IMR-90 (cell line): ENCODE measurements around the gene TEAD2. TPM values are rescaled to one million over a fixed set of nuclear protein-coding genes. Genes with fewer than 3 reads are reported as not detected.

Source experiments
- ATAC-seq: fragments of 200-7000 bp; cut with Tn5 transposase; 2 replicates; pipeline ENCODE4 v1.9.1; 2020; ENCODE audit warnings: low read depth, mild to moderate bottlenecking, moderate library complexity
- BruUV-seq: library from RNA; stranded (reverse); fragments of 400-500 nt; replicated peaks from 2 replicates; lab custom pipeline; 2021; lab: Mats Ljungman, UMichigan
- CTCF ChIA-PET: fragments of 300-600 bp; formaldehyde crosslinking; extraction: SDS; loops from one replicate; lab custom pipeline; 2021; ENCODE audit warnings: antibody characterized with exemption; lab: Yijun Ruan, JAX
- POLR2A ChIA-PET: fragments of 300-600 bp; sonication (Branson Sonifier 250); formaldehyde crosslinking; loops from one replicate; lab custom pipeline; 2022; ENCODE audit warnings: antibody characterized with exemption; ENCODE audit not compliant: unreplicated experiment; lab: Charles Lee
- DNase-seq: peaks from one replicate; pipeline ENCODE4 v3.0.0; 2013
- H2AFZ ChIP-seq: replicated peaks from 2 replicates; pipeline ENCODE3; 2013; ENCODE audit warnings: low read length, mild to moderate bottlenecking; ENCODE audit not compliant: poor library complexity
- H2AK5ac ChIP-seq: 2 replicates; pipeline ENCODE4 v1.6.1; 2013; ENCODE audit warnings: low read depth, low read length, inconsistent platforms
- H2AK9ac ChIP-seq: replicated peaks from 2 replicates; pipeline ENCODE3; 2013; ENCODE audit warnings: mild to moderate bottlenecking, low read depth, low read length, moderate library complexity; ENCODE audit not compliant: poor library complexity
- H2BK120ac ChIP-seq: 2 replicates; pipeline ENCODE4 v1.6.1; 2013; ENCODE audit warnings: low read depth, low read length, inconsistent platforms
- H2BK15ac ChIP-seq: 3 replicates; pipeline ENCODE4 v1.6.1; 2013; ENCODE audit warnings: low read depth, low read length, inconsistent platforms
- H2BK20ac ChIP-seq: 2 replicates; pipeline ENCODE4 v1.6.1; 2013; ENCODE audit warnings: low read depth, mild to moderate bottlenecking, inconsistent platforms, low read length, moderate library complexity
- H2BK5ac ChIP-seq: 2 replicates; pipeline ENCODE4 v1.6.1; 2013; ENCODE audit warnings: mild to moderate bottlenecking, low read depth, low read length, inconsistent platforms; ENCODE audit not compliant: poor library complexity, severe bottlenecking
- H3K14ac ChIP-seq: replicated peaks from 2 replicates; pipeline ENCODE4 v1.6.1; 2013; ENCODE audit warnings: low read depth, low read length, inconsistent platforms
- H3K18ac ChIP-seq: 2 replicates; pipeline ENCODE4 v1.6.1; 2013; ENCODE audit warnings: low read depth, low read length, control low read depth
- H3K23ac ChIP-seq: 2 replicates; pipeline ENCODE4 v1.6.1; 2013; ENCODE audit warnings: low read depth, low read length, inconsistent platforms
- H3K27ac ChIP-seq: 2 replicates; pipeline ENCODE4 v1.5.1; 2013; ENCODE audit warnings: mild to moderate bottlenecking, control low read depth, low read length; ENCODE audit not compliant: insufficient read depth
- H3K27me3 ChIP-seq: 2 replicates; pipeline ENCODE4 v1.6.1; 2013; ENCODE audit warnings: low read length; ENCODE audit not compliant: control insufficient read depth, insufficient read depth
- H3K36me3 ChIP-seq: 2 replicates; pipeline ENCODE4 v1.6.1; 2013; ENCODE audit warnings: low read length, mixed read lengths; ENCODE audit not compliant: control insufficient read depth, insufficient read depth
- H3K4ac ChIP-seq: 2 replicates; pipeline ENCODE4 v1.6.1; 2013; ENCODE audit warnings: low read depth, low read length, inconsistent platforms
- H3K4me1 ChIP-seq: 2 replicates; pipeline ENCODE4 v1.6.1; 2013; ENCODE audit warnings: low read length, mixed read lengths; ENCODE audit not compliant: control insufficient read depth, insufficient read depth
- H3K4me2 ChIP-seq: 2 replicates; pipeline ENCODE4 v1.6.1; 2013; ENCODE audit warnings: low read depth, mild to moderate bottlenecking, control low read depth, low read length, moderate library complexity
- H3K4me3 ChIP-seq: 2 replicates; pipeline ENCODE4 v1.5.1; 2013; ENCODE audit warnings: low read depth, mild to moderate bottlenecking, control low read depth, low read length, moderate library complexity; ENCODE audit not compliant: insufficient read depth
- H3K56ac ChIP-seq: 2 replicates; pipeline ENCODE4 v1.6.1; 2013; ENCODE audit warnings: low read length, inconsistent platforms; ENCODE audit not compliant: insufficient read depth; ENCODE audit errors: extremely low read depth
- H3K79me1 ChIP-seq, 2 experiments: 2 replicates each; pipeline ENCODE4 v1.6.1; 2013; ENCODE audit warnings: low read length in 2 of 2, inconsistent platforms in 1 of 2, low read depth in 1 of 2
- H3K9ac ChIP-seq: 2 replicates; pipeline ENCODE4 v1.6.1; 2013; ENCODE audit warnings: low read depth, low read length, control low read depth
- H3K9me1 ChIP-seq: 2 replicates; pipeline ENCODE4 v1.6.1; 2013; ENCODE audit warnings: low read length, inconsistent platforms; ENCODE audit not compliant: insufficient read depth
- H3K9me3 ChIP-seq: 2 replicates; pipeline ENCODE4 v1.6.1; 2013; ENCODE audit warnings: low read length; ENCODE audit not compliant: control insufficient read depth, insufficient read depth
- H4K20me1 ChIP-seq: 2 replicates; pipeline ENCODE4 v1.6.1; 2013; ENCODE audit warnings: low read length, inconsistent platforms; ENCODE audit not compliant: insufficient read depth
- H4K5ac ChIP-seq: 2 replicates; pipeline ENCODE4 v1.6.1; 2013; ENCODE audit warnings: mild to moderate bottlenecking, low read depth, low read length, control low read depth
- H4K8ac ChIP-seq, 2 experiments: 2 replicates each; pipeline ENCODE4 v1.6.1; 2013; ENCODE audit warnings: low read depth in 2 of 2, low read length in 2 of 2, control low read depth in 1 of 2, inconsistent platforms in 1 of 2
- H4K91ac ChIP-seq: 2 replicates; pipeline ENCODE4 v1.6.1; 2013; ENCODE audit warnings: low read depth, low read length, inconsistent platforms; ENCODE audit not compliant: insufficient read depth
- RAD21 ChIP-seq: IDR thresholded peaks from 2 replicates; pipeline ENCODE4 v1.6.1; 2012; ENCODE audit warnings: low read length, improper control_type of control experiment
- RFX5 ChIP-seq: IDR thresholded peaks from 2 replicates; pipeline ENCODE4 v1.8.0; 2012; ENCODE audit warnings: low read depth, mild to moderate bottlenecking, low read length, moderate library complexity
- WGBS, 2 experiments: methylation state at CpG; one replicate each; pipeline versions ENCODE4 v1.1.5 to v1.1.7; 2013; ENCODE audit warnings: missing lambda C conversion rate in 2 of 2; ENCODE audit not compliant: insufficient read length in 1 of 2; ENCODE audit errors: extremely low coverage in 2 of 2; 5-methylcytosine and 5-hydroxymethylcytosine counted together
- dilution Hi-C: fragments of 300-500 bp; cut with HindIII; formaldehyde crosslinking; loops from one replicate; pipeline ENCODE4 v1.14.3; 2018; ENCODE audit warnings: low sequenced_read_pairs; ENCODE audit not compliant: unreplicated experiment
- in situ Hi-C: fragments of 300-500 bp; cut with MboI; formaldehyde crosslinking; loops from 3 replicates; pipeline ENCODE4 v1.14.3; 2019; ENCODE audit warnings: low sequenced_read_pairs, inconsistent platforms, mixed read lengths
- intact Hi-C: fragments of 100-400 bp; cut with micrococcal nuclease; formaldehyde crosslinking; loops from 2 replicates; pipeline ENCODE4 v1.10.0; 2022
- polyA plus RNA-seq, 3 experiments: library from polyadenylated mRNA; depleted of rRNA; stranded (reverse); fragments of >200 nt; gene quantifications; 2 replicates each; pipeline ENCODE4 v1.2.3, GENCODE V29; 2012; ENCODE audit warnings: low replicate concordance in 1 of 3
- total RNA-seq: library from RNA; depleted of rRNA; stranded (reverse); fragments of >200 nt; gene quantifications from 2 replicates; pipeline ENCODE4 v1.2.3, GENCODE V29; 2012

TEAD2 gene
- total and polyA plus RNA-seq, 2 of the 4 experiments (the other 2 are of a cell fraction), result 30.8 to 33.6 TPM

GRCh38 chr19:49407482-49408015, 45.3 kb upstream of the TEAD2 start:
- Histone ChIP-seq H2AFZ (no peak overlapping the region), H3K23ac (no peak overlapping the region), H2BK20ac (no peak overlapping the region), H3K9ac (no peak overlapping the region), H4K20me1 (no peaks in the 10 kb centered on the region), H4K5ac (no peak overlapping the region), H4K8ac (no peak overlapping the region), H3K18ac (no peak overlapping the region), H3K9me3 (no peaks in the 10 kb centered on the region), H3K79me1 (no peaks in the 10 kb centered on the region), H2AK9ac (no peak overlapping the region), H2BK5ac (no peak overlapping the region), H3K4me2 (no peak overlapping the region), H3K4ac (no peak overlapping the region), H3K27ac (no peak overlapping the region), H3K56ac (no peak overlapping the region), H3K14ac (no peak overlapping the region), H2BK120ac (no peak overlapping the region), H3K4me1 (peaks cover 6% of the 10 kb centered on the region; the same call in 1 of the 2 replicates), H3K27me3 (peaks cover 38% of the 10 kb centered on the region), H3K4me3 (no peak overlapping the region), H3K9me1 (no peaks in the 10 kb centered on the region), H2AK5ac (no peak overlapping the region), H4K91ac (no peak overlapping the region), H2BK15ac (no peak overlapping the region), H3K36me3 (no peaks in the 10 kb centered on the region)
- no peak for DNase-seq
- intact Hi-C loops, result no loop called here
- dilution Hi-C loops, result no loop called here
- ATAC-seq, result no peak
- ChIA-PET POLR2A (no interaction called here), CTCF (no interaction called here)
- 84% methylated on average over 7 of the region's 16 CpGs; no CpG with 5 or more reads in 1 of the 2 experiments for WGBS, 2 experiments
- TF ChIP-seq RAD21, result no peak
- TF ChIP-seq RFX5, result no peak
- in situ Hi-C loops, result no loop called here
- BruUV-seq, result no TSS peak
